Activated CD8-positive, alpha-beta T cell treated with anti-CD3 and anti-CD28 coated beads for 36 hours (primary cell): ENCODE results near the gene SPATA13. TPM values are rescaled to one million over a fixed set of nuclear protein-coding genes. Genes with fewer than 3 reads are reported as not detected.

Experiments
- ATAC-seq: fragments of 200-7000 bp; cut with Tn5 transposase; one replicate; pipeline ENCODE4 v1.10.0; 2021; ENCODE audit warnings: mild to moderate bottlenecking, moderate library complexity
- CTCF ChIA-PET: fragments of 350-600 bp; sonication (Branson Sonifier 250); formaldehyde crosslinking; loops from one replicate; lab custom pipeline; 2021; ENCODE audit warnings: antibody characterized with exemption; lab: Charles Lee
- POLR2A ChIA-PET: fragments of 350-600 bp; sonication (Branson Sonifier 250); formaldehyde crosslinking; loops from one replicate; lab custom pipeline; 2021; ENCODE audit warnings: antibody characterized with exemption; lab: Charles Lee
- DNase-seq: peaks from one replicate; pipeline ENCODE4 v3.0.0-alpha.2; 2020
- H3K27ac Mint-ChIP-seq: one replicate; pipeline ENCODE4 v1.8.0; 2021; ENCODE audit warnings: mild to moderate bottlenecking, mixed read lengths
- H3K27me3 Mint-ChIP-seq: one replicate; pipeline ENCODE4 v1.8.0; 2021; ENCODE audit warnings: mixed read lengths
- H3K36me3 Mint-ChIP-seq: one replicate; pipeline ENCODE4 v1.8.0; 2021; ENCODE audit warnings: low read depth, mixed read lengths
- H3K4me1 Mint-ChIP-seq: one replicate; pipeline ENCODE4 v1.8.0; 2021; ENCODE audit warnings: low read depth, mixed read lengths
- H3K4me3 Mint-ChIP-seq: one replicate; pipeline ENCODE4 v1.8.0; 2021; ENCODE audit warnings: mild to moderate bottlenecking, moderate library complexity, mixed read lengths
- H3K9me3 Mint-ChIP-seq: one replicate; pipeline ENCODE4 v1.8.0; 2021; ENCODE audit warnings: mixed read lengths
- intact Hi-C: fragments of 100-400 bp; cut with micrococcal nuclease; formaldehyde crosslinking; loops from one replicate; pipeline ENCODE4 v1.10.0; 2022
- total RNA-seq, 2 experiments: library from RNA; stranded (reverse); gene quantifications; one replicate each; pipeline ENCODE4 v1.2.3, GENCODE V29; 2021
- TF ChIP-seq, protein P1 (sequence below): fragments of 200-600 bp; IDR thresholded peaks from one replicate; pipeline ENCODE4 v1.8.0; 2022; ENCODE audit warnings: antibody characterized with exemption, mild to moderate bottlenecking

SPATA13 gene
- total RNA-seq, 2 experiments from 2014 or later = 47.0 to 47.4 TPM

DNA sequence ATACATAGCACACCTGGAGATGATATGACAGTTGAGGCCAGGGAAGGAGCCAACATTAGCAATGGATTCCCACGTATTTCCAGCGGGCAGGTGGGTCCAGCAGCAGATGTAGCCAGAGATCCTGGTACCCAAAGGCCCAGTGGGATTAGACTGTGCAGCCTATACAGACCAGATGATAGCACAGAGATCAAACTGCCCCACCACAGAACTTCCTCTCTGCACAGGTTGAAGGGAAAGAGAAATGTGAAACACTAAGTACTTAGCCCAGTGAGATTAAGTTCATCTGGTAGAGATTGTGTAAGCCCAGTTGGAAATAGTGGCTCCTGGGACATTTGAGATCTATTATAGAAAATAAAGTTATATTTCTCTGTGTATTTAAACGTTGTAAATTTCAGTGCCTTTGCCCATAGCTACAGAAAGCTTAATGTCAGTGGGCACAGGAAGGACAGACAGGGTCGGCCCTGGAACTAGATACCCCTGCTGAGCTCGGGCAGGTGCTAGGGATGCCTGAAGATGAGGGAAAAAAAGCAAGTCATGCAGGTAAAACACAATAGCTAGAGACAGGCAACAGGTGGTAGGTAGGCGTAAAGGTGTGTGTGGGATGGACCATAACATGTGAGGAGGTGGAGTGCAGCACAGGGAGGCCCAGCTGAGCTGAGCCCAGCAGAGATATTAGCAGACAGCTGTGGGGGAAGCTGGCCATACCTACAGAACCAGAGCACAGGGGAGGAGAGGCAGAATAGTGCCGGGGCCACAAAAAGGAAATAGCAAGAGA is 27.3 kb upstream of the SPATA13 start:
- DNase-seq (no peak), ATAC-seq (no peak)
- Mint-ChIP-seq H3K4me3 (no peak overlapping the region), H3K9me3 (peaks cover 7% of the 10 kb centered on the region), H3K27ac (no peak overlapping the region), H3K4me1 (peaks cover 6% of the 10 kb centered on the region), H3K27me3 (peaks cover 4% of the 10 kb centered on the region), H3K36me3 (peaks cover 5% of the 10 kb centered on the region)
- TF ChIP-seq, protein P1, sequence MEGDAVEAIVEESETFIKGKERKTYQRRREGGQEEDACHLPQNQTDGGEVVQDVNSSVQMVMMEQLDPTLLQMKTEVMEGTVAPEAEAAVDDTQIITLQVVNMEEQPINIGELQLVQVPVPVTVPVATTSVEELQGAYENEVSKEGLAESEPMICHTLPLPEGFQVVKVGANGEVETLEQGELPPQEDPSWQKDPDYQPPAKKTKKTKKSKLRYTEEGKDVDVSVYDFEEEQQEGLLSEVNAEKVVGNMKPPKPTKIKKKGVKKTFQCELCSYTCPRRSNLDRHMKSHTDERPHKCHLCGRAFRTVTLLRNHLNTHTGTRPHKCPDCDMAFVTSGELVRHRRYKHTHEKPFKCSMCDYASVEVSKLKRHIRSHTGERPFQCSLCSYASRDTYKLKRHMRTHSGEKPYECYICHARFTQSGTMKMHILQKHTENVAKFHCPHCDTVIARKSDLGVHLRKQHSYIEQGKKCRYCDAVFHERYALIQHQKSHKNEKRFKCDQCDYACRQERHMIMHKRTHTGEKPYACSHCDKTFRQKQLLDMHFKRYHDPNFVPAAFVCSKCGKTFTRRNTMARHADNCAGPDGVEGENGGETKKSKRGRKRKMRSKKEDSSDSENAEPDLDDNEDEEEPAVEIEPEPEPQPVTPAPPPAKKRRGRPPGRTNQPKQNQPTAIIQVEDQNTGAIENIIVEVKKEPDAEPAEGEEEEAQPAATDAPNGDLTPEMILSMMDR = no peak
- ChIA-PET POLR2A (no interaction called here), CTCF (no interaction called here)
- intact Hi-C loops = no loop called here

DNA sequence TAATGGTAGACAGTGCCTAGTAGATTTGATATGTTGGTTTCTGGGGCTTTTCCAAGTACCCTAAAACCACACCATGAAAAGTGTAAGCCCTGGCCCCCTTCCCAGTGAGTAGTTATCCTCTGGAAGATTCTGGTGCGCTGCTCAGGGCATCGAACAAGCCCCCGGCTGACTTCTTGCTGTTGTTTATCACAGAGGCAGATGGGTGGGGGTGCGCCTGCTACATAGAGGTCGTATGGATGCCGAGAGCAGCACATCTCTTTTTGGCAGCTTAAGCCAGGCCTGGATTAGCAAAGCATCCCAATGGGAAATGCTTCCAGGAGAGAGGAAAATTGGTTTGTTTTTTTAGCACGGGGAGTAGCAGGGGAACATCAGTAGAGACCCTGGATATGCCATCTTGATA is 26.3 kb upstream of the SPATA13 start:
- no peak overlapping the region for H3K27ac Mint-ChIP-seq
- ATAC-seq (no peak), DNase-seq (no peak)
- no peak overlapping the region for H3K4me3 Mint-ChIP-seq
- H3K9me3 Mint-ChIP-seq = peaks cover 7% of the 10 kb centered on the region
- peaks cover 4% of the 10 kb centered on the region for H3K27me3 Mint-ChIP-seq
- intact Hi-C loops = no loop called here
- ChIA-PET POLR2A (no interaction called here), CTCF (no interaction called here)
- H3K36me3 Mint-ChIP-seq = peaks cover 5% of the 10 kb centered on the region
- TF ChIP-seq, protein P1 = no peak
- H3K4me1 Mint-ChIP-seq = peaks cover 6% of the 10 kb centered on the region

DNA sequence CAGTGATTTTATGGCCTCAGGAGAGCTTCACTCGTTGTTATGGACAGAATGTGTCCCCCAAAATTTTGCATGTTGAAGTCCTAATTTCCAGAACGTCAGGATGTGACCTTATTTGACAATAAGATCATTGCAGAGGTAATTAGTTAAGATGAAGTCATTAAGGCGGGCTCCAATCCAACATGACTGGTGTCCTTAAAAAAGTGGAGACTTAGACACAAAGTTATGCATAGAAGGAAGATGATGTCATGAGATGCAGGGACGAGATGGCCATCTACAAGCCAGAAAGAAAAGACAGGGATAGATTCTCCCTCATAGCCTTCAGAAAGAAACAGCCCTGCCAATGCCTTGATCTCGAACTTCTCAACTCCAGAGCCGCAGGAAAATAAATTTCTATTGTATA is 25.8 kb upstream of the SPATA13 start:
- H3K9me3 Mint-ChIP-seq = peaks cover 7% of the 10 kb centered on the region
- DNase-seq = no peak
- POLR2A ChIA-PET = no interaction called here
- TF ChIP-seq, protein P1 = no peak
- H3K4me1 Mint-ChIP-seq = peaks cover 6% of the 10 kb centered on the region
- intact Hi-C loops = no loop called here
- CTCF ChIA-PET = interaction anchor here (1.6 kb wide), 1 partner anchor 94 kb away, joined by 6 read pairs; no protein-coding TSS in a partner anchor
- no peak overlapping the region for H3K4me3 Mint-ChIP-seq
- H3K36me3 Mint-ChIP-seq = peaks cover 5% of the 10 kb centered on the region
- peaks cover 4% of the 10 kb centered on the region for H3K27me3 Mint-ChIP-seq
- no peak for ATAC-seq
- H3K27ac Mint-ChIP-seq = no peak overlapping the region

DNA sequence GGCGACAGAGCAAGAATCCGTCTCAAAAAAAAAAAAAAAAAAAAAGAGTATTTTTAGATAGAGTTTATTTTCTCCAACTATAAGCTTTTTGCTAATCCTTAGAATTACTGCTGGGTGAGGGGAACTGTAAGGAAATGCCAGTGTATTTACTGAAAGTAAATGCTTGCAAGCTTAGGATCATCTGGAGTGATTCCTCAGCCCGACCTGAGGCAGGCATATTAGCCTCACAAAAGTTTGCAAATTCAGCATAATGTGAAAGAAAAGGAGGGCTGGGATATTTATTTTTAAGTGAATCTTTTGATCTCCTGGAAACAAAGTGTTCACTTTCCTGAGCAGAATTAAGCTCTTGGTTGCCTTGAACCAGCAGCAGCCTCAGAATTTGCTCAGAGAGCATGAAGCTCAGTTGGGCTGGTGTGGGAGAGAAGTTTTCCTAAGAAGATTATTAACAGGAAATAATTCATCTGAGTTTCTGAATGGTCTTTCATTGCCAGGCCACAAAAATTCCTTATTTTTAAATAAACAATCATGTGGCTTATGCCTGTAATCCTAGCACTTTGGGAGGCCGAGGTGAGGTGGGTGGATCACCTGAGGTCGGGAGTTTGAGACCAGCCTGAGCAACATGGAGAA is 24.7 kb upstream of the SPATA13 start:
- Mint-ChIP-seq H3K4me3 (no peak overlapping the region), H3K27ac (no peak overlapping the region), H3K27me3 (peaks cover 4% of the 10 kb centered on the region), H3K9me3 (peaks cover 7% of the 10 kb centered on the region), H3K36me3 (peaks cover 5% of the 10 kb centered on the region), H3K4me1 (peaks cover 1% of the 10 kb centered on the region)
- DNase-seq (no peak), ATAC-seq (no peak)
- TF ChIP-seq, protein P1 = no peak
- POLR2A ChIA-PET = no interaction called here
- CTCF ChIA-PET = interaction anchor here (1.1 to 1.6 kb wide), 2 partner anchors 82 to 93 kb away, joined by 4 to 6 read pairs; no protein-coding TSS in a partner anchor
- intact Hi-C loops = no loop called here

DNA sequence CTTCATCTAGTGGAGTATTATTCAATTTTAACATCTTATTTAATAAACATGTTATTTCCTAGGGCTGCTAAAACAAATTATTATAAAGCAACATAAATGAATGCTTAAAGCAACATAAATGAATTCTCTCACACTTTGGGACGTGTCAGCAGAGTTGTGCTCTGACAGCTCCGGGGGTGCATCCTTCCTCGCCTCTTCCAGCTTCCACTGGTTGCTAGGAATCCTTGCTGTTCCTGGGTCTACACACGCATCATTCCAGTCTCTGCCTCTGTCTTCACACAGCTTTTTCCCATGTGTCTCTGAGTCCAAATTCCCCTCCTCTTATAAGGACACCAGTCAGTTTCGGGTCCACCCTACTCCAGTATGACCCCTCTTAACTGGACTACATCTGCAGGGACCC is 21.6 kb upstream of the SPATA13 start:
- POLR2A ChIA-PET = no interaction called here
- intact Hi-C loops = no loop called here
- ATAC-seq (no peak), DNase-seq (no peak)
- H3K4me1 Mint-ChIP-seq = no peaks in the 10 kb centered on the region
- no peak overlapping the region for H3K4me3 Mint-ChIP-seq
- TF ChIP-seq, protein P1 = no peak
- H3K27me3 Mint-ChIP-seq = peaks cover 2% of the 10 kb centered on the region
- no peaks in the 10 kb centered on the region for H3K36me3 Mint-ChIP-seq
- CTCF ChIA-PET = no interaction called here
- H3K9me3 Mint-ChIP-seq = no peaks in the 10 kb centered on the region
- H3K27ac Mint-ChIP-seq = no peak overlapping the region
